NOMO-1 treated with dmso at 0.1 percent for 144 hours (cell line): ENCODE results near the gene GSTCD.

ENCODE experiments used
- DNase-seq: peaks from one replicate; lab custom pipeline; 2025; ENCODE audit not compliant: unreplicated experiment; lab: John Stamatoyannopoulos, UW

GSTCD gene

DNA sequence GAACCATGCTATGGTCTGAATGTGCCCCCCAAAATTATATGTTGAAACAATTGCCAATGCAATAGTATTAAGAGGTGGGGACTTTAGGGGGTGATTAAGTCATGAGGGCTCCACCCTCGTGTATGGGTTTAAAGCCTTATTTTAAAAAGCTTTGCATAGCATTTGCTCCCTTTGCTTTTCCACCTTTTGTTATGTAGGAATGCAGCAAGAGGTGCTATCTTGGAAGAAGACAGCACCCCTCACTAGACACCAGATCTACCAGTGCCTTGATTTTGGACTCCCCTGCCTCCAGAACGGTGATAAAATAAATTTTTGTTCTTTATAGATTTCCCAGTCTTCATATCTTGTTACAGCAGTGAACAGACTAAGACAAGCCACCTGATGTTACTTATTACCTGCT lies 163.4 kb downstream of the GSTCD start:
- DNase-seq = no peak

GRCh38 chr4:105875233-105875632 lies 166.6 kb downstream of the GSTCD start:
- no peak for DNase-seq

DNA sequence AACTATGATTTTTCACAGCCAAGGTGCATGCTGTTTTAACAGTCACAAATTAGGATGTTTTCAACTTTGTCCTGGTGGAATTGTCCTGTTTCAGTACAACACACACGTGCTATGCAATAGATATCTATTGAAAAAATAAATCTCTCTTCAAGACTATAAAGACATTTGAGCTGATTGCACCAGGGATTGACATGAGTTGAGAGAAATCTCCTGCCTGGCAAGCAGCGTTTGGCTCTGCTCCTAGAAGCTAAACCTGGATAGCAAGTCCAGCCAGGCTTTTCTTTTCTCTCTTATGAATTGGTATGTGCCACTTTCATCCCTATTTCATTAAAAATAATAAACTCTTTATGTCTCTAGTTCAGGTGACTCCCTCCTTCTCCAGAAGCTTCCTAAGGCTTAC lies 170.1 kb downstream of the GSTCD start:
- DNase-seq = no peak

- no peak for DNase-seq
Measured at GRCh38 chr4:105887508-105887907, 178.9 kb downstream of the GSTCD start.

DNA sequence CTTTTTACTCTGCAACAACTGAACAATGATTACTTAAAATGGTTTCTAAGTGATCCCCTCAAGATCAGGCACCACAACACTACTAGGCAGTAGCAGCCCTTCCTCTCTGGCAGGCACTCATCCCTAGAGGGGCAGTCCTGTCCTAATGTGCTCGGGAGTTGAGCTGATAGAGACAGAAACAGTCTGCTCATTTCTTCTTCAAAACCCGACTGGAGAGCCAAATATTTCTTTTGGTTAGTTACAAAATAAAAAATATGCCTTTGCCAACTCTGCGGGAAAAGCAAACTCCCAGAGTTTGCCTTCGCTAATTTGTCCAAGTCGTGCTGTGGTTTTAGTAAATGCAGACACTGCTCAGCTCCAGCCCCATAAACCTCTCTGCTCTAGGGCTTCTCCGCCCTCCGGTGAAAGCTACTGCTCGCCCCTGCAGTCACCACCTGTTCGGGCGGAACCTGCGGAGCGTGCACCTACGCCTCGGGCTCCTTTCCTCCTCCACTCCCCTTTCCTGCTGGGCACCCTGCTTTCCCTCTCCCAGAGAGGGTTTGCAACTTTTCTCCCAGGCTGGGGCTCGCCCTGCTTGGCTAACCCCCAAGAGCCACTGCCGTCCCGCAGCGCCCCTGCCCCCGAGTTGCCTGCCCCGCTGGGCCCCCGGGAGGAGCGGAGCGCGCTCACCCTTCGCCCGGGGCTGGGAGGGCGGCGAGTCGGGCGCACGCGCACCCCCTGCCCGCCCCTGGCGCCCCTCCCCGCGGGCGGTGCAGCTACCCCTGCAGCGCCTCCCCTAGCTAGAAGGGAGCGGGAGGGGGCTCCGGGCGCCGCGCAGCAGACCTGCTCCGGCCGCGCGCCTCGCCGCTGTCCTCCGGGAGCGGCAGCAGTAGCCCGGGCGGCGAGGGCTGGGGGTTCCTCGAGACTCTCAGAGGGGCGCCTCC lies 186.3 kb downstream of the GSTCD start, which contains the start of gene NPNT:
Gene NPNT (plus strand): TSS at position 812 of the 923 bp plus-strand sequence. CDS start 182 bp downstream, outside the sequence.
- no peak for DNase-seq

DNA sequence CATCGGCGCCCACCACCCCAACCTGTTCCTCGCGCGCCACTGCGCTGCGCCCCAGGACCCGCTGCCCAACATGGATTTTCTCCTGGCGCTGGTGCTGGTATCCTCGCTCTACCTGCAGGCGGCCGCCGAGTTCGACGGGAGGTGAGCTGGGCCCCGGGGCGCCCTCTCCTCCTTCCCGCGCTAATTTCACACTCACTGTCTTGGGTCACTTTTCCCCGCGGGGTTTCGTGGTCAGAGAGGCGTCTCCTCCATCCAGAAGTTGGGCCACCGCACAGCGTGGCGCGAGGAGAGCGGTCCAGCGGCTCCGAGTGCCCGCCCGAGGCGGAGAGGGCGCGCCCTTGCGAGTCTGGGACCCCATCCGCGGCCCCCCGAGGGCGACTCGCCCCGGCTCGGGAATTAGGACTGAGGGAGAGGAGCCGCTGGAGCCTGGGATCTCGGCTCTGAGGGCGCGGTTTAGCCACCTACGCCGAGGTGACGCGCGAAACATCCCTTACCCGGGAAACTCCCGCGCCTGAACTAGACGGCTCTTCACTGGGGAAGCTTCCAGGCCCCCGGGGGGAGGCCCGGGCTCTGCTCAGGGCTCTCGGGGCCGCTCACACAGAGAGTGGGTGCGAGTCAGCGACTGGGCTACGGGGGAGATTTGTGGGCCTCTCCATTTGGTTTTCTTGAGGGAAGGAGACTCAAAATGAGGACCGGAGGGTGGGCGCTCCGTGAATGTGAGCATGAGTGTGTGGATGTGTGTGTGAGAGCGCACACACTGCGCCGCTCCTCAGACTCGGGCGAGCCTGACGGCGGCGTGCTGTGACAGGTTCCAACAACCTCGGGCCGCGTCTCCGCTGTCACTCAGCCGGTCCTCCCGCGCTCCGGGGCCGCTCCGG lies 187.2 kb downstream of the GSTCD start:
- DNase-seq = no peak

DNA sequence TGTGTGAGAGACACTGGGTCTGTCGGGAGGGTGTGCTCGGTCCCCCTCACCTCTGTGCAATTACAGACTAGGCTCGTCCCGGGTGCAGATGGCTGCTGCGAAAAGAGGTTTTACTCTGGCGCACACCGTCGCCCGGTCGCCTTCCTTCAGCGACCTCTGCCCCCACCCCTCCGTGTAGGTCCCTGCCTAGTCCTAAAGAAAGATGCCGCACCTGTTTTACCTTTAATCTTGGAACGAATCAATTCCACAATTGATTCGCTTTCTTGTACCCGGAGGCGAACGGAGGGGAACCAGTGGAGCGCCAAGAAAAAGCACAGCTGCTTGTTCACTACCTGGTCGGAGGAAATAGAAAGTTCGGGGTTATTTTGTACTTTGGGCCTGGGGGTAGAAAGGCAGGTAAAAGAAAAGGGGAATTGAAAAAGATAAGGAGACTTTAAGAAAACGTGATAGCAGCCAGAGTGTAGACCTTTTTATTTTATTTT lies 187.9 kb downstream of the GSTCD start:
- no peak for DNase-seq
